ENCODE results near the gene FBXL17. TPM values are rescaled to one million over a fixed set of nuclear protein-coding genes. Genes with fewer than 3 reads are reported as not detected.
A peak's percentile ranks its signal among the peaks of the same experiment; 100 is the strongest.

Gene FBXL17
- total and polyA plus RNA-seq, 2 of the 4 experiments (the other 2 are of a cell fraction), result 3.9 to 8.1 TPM

- no peak overlapping the region for H4K91ac ChIP-seq (ENCODE audit: insufficient read depth, low read depth, low read length)
- H3K27me3 ChIP-seq (ENCODE audit: control insufficient read depth, insufficient read depth, low read length), result no peaks in the 10 kb centered on the region
- POLR2A ChIA-PET (ENCODE audit: unreplicated experiment), result no interaction called here
- no peaks in the 10 kb centered on the region for H4K20me1 ChIP-seq (ENCODE audit: insufficient read depth, low read length)
- H3K4me1 ChIP-seq (ENCODE audit: control insufficient read depth, insufficient read depth, low read length), result 0 out of 2 replicates have a peak, but pooled peaks cover 1% of the 10 kb centered on the region
- intact Hi-C loops (cut with micrococcal nuclease), result no loop called here
- peak overlapping the region; percentile 30; the same call in 1 of the 3 replicates for H2BK15ac ChIP-seq (ENCODE audit: low read depth, low read length)
- H3K18ac ChIP-seq (ENCODE audit: low read depth, low read length), result peak overlapping the region; percentile 24; the same call in 1 of the 2 replicates
- H3K27ac ChIP-seq (ENCODE audit: insufficient read depth, low read length), result peak overlapping the region; percentile 60
- peak overlapping the region; percentile 74 for H3K4me2 ChIP-seq (ENCODE audit: low read depth, low read length)
- H3K79me1 ChIP-seq (ENCODE audit: low read depth in 1 of 2, low read length in 2 of 2), result peaks cover 17 to 20% of the 10 kb centered on the region in 2 experiments
- no peaks in the 10 kb centered on the region; the same call in 1 of the 2 replicates for H3K9me1 ChIP-seq (ENCODE audit: insufficient read depth, low read length)
- DNase-seq (peak; percentile 44), ATAC-seq (ENCODE audit: low read depth) (no peak)
- 78% methylated on average over 3 of the region's 9 CpGs; no CpG with 5 or more reads in 1 of the 2 experiments for WGBS, 2 experiments (ENCODE audit: extremely low coverage in 2 of 2, insufficient read length in 1 of 2)
- peak overlapping the region; percentile 84 for H3K4me3 ChIP-seq (ENCODE audit: insufficient read depth, low read depth, low read length)
- no peaks in the 10 kb centered on the region for H3K36me3 ChIP-seq (ENCODE audit: control insufficient read depth, insufficient read depth, low read length)
- H2AK9ac ChIP-seq (replicated peaks; ENCODE audit: low read depth, low read length, poor library complexity), result no peak overlapping the region
- H3K14ac ChIP-seq (replicated peaks; ENCODE audit: low read depth, low read length), result peak overlapping the region; percentile 18; the same call in 1 of the 2 replicates
- dilution Hi-C loops (cut with HindIII; ENCODE audit: low sequenced_read_pairs, unreplicated experiment), result no loop called here
- H2AK5ac ChIP-seq (ENCODE audit: low read depth, low read length), result 0 out of 2 replicates have a peak overlapping the region, but pooled peaks have one; percentile 0
- H3K23ac ChIP-seq (ENCODE audit: low read depth, low read length), result peak overlapping the region; percentile 6; the same call in 1 of the 2 replicates
- H4K5ac ChIP-seq (ENCODE audit: low read depth, low read length), result peak overlapping the region; percentile 66
- H2BK20ac ChIP-seq (ENCODE audit: low read depth, low read length), result no peak overlapping the region
- peak overlapping the region; percentile 96 for H2AFZ ChIP-seq (replicated peaks; ENCODE audit: low read length, poor library complexity)
- H4K8ac ChIP-seq (ENCODE audit: low read depth in 2 of 2, low read length in 2 of 2), result peak overlapping the region; percentile 81 to 84
- in situ Hi-C loops (cut with MboI; ENCODE audit: low sequenced_read_pairs), result no loop called here
- H3K9ac ChIP-seq (ENCODE audit: low read depth, low read length), result peak overlapping the region; percentile 63
- H2BK5ac ChIP-seq (ENCODE audit: low read depth, low read length, poor library complexity, severe bottlenecking), result peak overlapping the region; percentile 69
- peak overlapping the region; percentile 32; the same call in 1 of the 2 replicates for H3K4ac ChIP-seq (ENCODE audit: low read depth, low read length)
- TF ChIP-seq MAZ (IDR thresholded peaks at IDR 0.05; ENCODE audit: borderline replicate concordance, low read depth, low read length), result no peak
- no peak for TF ChIP-seq RCOR1 (IDR thresholded peaks at IDR 0.05; ENCODE audit: insufficient replicate concordance, low read length)
- no peak for TF ChIP-seq CHD1 (IDR thresholded peaks at IDR 0.05; ENCODE audit: low read depth, low read length)
- TF ChIP-seq CTCF (conservative IDR thresholded peaks at IDR 0.05; ENCODE audit: low read depth, low read length), result no peak
- CTCF ChIA-PET, result no interaction called here
- peak overlapping the region; percentile 1; the same call in 1 of the 2 replicates for H2BK120ac ChIP-seq (ENCODE audit: low read depth, low read length)
- peak overlapping the region; percentile 7; the same call in 1 of the 2 replicates for H3K56ac ChIP-seq (ENCODE audit: extremely low read depth, insufficient read depth, low read length)
- BruUV-seq (replicated peaks), result no TSS peak
- no peaks in the 10 kb centered on the region for H3K9me3 ChIP-seq (ENCODE audit: control insufficient read depth, insufficient read depth, low read length)
These were observed 959 bp upstream of the FBXL17 start for GRCh38 chr5:108382784-108383330.

Data from IMR-90 (cell line).